ENCODE data around the gene ATG7. TPM values are rescaled to one million over a fixed set of nuclear protein-coding genes. Genes with fewer than 3 reads are reported as not detected.

The ATG7 gene
- total RNA-seq, 4 donors from 2014 or later: 49.4 to 145 (median 82.1) TPM

DNA sequence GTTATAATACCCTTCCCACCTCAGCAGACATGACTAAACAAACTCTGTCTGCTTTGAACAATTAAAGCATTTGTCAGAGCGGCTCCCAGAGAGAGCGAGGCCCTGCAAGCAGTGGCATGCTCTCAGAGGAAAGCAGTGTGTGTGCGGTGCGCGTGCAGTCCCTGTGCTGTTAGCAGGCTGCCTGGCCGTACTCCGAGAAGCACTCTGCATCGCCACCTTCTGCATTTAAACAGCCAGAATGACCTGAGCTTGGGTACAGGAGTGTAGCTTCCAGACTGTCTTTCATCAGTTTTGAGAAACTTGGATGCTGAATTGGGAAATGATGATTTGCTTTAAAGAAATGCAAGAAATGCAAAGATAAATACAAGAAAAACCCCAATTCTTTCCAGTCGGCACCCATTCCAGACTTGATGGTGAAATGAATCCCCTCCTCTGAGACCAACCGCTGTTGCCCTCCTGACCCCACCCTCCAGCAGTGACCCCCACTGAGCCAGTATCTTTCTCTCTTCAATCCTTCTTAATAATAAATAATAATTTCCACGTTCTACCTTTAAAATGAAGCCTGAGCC, 258.0 kb downstream of the ATG7 start:
- H3K27me3 ChIP-seq: no peaks in the 10 kb centered on the region
- no peaks in the 10 kb centered on the region for H3K9me3 ChIP-seq
- TF ChIP-seq, protein P1, sequence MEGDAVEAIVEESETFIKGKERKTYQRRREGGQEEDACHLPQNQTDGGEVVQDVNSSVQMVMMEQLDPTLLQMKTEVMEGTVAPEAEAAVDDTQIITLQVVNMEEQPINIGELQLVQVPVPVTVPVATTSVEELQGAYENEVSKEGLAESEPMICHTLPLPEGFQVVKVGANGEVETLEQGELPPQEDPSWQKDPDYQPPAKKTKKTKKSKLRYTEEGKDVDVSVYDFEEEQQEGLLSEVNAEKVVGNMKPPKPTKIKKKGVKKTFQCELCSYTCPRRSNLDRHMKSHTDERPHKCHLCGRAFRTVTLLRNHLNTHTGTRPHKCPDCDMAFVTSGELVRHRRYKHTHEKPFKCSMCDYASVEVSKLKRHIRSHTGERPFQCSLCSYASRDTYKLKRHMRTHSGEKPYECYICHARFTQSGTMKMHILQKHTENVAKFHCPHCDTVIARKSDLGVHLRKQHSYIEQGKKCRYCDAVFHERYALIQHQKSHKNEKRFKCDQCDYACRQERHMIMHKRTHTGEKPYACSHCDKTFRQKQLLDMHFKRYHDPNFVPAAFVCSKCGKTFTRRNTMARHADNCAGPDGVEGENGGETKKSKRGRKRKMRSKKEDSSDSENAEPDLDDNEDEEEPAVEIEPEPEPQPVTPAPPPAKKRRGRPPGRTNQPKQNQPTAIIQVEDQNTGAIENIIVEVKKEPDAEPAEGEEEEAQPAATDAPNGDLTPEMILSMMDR (IDR thresholded peaks at IDR 0.05): no peak
- no peak overlapping the region for H3K4me3 ChIP-seq
- H3K36me3 ChIP-seq: no peaks in the 10 kb centered on the region
- 48% methylated on average over 11 of the region's 11 CpGs for WGBS
- peak in 1 of 2 donors; percentile 44 for DNase-seq (ENCODE audit: low spot score in 2 of 2)
- H3K4me1 ChIP-seq: peaks cover 37% of the 10 kb centered on the region
- peak overlapping the region; percentile 19 for H3K27ac ChIP-seq

DNA sequence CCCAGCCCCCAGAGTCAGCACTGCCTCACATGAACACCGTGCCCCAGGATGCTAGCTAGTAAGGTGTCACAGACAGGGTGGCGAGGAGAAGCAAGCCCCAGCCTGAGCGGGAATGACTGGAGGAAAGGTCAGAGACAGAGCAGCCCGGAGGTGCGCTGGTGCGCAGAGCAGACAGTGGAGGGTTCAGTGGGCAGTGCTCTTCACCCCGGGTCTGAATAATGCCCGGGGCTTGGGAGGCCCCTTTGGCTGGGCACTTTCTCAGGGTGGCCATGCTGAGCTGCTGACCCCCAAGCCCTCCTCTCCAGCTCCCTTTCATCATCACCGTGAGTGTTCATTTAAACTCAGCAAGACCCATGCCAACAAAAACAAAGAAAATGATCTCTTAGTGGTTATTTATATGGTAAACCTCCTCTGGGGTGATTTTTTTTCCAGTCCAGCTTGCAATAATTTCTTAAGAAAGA, 260.8 kb downstream of the ATG7 start:
- WGBS: 79% methylated on average over 9 of the region's 9 CpGs
- DNase-seq (ENCODE audit: low spot score in 2 of 2): peak in 1 of 2 donors; percentile 46

DNA sequence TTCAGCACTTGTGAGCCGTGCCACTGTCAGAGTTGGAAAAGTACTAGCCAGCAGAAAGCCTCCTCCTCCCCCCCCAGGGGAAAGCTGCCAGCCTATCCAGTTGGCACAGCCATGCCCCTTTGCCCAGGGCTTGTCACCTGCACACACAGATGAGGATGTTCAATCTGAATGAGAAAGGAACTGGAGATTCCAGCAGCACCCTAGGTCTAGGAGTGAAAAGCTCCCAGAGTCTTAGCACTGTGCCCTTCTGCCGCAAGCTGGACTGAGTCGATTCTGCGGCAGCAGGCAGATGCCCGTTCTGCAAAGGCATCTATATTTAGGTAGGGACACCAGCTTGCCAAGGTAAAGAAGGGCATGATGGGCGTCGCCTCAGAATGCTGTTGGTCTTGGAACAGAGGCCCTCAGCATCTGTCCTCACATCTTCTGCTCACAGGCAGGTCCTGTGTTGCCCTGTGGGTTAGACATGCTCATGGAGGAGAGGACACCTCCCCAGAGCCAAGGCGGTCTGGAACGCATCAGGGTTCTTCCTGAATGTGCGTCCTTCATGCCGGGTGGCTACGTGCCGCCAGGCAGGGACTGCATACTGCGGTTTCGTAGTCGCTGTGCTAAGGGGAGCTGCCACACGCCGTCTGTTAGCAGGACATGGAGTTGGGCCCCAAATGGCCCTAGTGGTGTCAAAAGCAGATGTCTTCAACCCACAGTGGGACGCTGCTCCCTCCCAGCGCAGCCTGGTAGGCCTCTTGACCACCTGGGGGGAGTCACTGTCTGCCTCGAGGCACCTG, 262.0 kb downstream of the ATG7 start:
- no peaks in the 10 kb centered on the region for H3K27me3 ChIP-seq
- TF ChIP-seq POLR2A (IDR thresholded peaks at IDR 0.05) (no peak), POLR2AphosphoS5 (IDR thresholded peaks at IDR 0.05) (no peak), EP300 (IDR thresholded peaks at IDR 0.05) (no peak)
- TF ChIP-seq, protein P1 (IDR thresholded peaks at IDR 0.05): no peak
- H3K27ac ChIP-seq: peak overlapping the region; percentile 71
- peaks cover 37% of the 10 kb centered on the region for H3K4me1 ChIP-seq
- H3K4me3 ChIP-seq: no peak overlapping the region
- 45% methylated on average over 15 of the region's 21 CpGs for WGBS
- H3K9me3 ChIP-seq: no peaks in the 10 kb centered on the region
- peak in 1 of 2 donors; percentile 63 for DNase-seq (ENCODE audit: low spot score in 2 of 2)
- no peaks in the 10 kb centered on the region for H3K36me3 ChIP-seq

More for the DNA sequence above, 260.8 kb downstream of the ATG7 start:
- no peak for TF ChIP-seq POLR2A (IDR thresholded peaks at IDR 0.05)
- no peak for TF ChIP-seq EP300 (IDR thresholded peaks at IDR 0.05)
- Histone ChIP-seq H3K27ac (no peak overlapping the region), H3K4me1 (peaks cover 37% of the 10 kb centered on the region), H3K27me3 (no peaks in the 10 kb centered on the region), H3K9me3 (no peaks in the 10 kb centered on the region), H3K36me3 (no peaks in the 10 kb centered on the region), H3K4me3 (no peak overlapping the region)

DNA sequence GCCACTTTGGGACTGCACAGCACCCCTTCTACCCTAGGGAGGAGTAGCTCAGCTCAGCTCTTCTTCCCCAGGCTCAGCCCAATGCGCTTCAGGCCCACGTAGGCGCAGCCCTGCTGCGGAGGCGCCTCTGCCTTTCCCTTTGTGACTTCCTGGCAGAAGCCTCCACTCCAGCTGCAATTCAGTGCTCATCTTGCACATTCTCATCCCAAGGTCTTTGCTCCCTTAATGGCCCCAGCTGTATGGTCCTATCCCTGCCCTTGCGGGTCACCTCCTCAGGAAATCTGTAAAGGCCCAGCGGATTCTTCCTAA, 262.6 kb downstream of the ATG7 start:
- Histone ChIP-seq H3K27me3 (no peaks in the 10 kb centered on the region), H3K4me3 (no peak overlapping the region), H3K36me3 (no peaks in the 10 kb centered on the region), H3K4me1 (peaks cover 33% of the 10 kb centered on the region), H3K27ac (peak overlapping the region; percentile 71), H3K9me3 (no peaks in the 10 kb centered on the region)
- WGBS: 92% methylated on average over 7 of the region's 7 CpGs
- TF ChIP-seq POLR2AphosphoS5 (IDR thresholded peaks at IDR 0.05): no peak
- TF ChIP-seq, protein P1 (IDR thresholded peaks at IDR 0.05): no peak
- TF ChIP-seq EP300 (IDR thresholded peaks at IDR 0.05): no peak
- no peak for TF ChIP-seq POLR2A (IDR thresholded peaks at IDR 0.05)
- no peak for DNase-seq (ENCODE audit: low spot score in 2 of 2)

DNA sequence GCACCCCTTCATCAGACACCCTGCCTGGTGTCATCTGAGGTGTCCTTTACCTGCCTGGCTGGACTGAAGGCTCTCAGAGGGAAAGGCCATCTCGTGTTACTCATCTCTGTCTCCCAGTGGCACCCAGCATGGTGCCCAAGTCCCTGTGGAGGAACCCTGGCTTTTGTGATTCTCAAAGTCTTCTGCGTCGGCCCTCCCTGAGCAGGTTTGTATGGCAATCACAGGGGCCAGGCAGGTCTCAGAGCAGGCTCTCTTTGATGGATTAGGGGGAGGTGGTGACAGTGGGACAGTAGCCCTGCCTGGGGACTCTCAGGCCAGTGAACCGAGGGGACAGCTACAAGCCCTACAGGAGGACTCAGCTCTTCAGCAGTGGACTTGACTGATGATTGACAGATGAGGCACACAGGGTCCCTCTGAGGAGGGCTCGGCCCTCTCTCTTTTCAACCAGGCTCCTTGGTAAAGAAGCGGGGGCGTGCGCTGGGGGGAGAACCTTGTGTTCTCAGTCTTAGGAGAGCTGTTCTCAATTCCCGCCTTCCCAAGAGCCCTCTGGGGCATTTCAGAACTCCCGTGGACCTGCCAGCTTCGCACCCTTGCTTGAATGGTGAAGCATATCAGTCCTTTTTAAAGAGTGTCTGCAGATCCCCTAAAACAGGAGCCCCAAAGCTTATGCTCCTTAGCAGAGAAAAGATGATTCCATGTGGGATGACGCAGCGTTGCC, 263.2 kb downstream of the ATG7 start:
- DNase-seq (ENCODE audit: low spot score in 2 of 2): peak in 1 of 2 donors; percentile 41
- Histone ChIP-seq H3K4me3 (no peak overlapping the region), H3K4me1 (peaks cover 28% of the 10 kb centered on the region), H3K27me3 (no peaks in the 10 kb centered on the region), H3K27ac (no peak overlapping the region), H3K9me3 (no peaks in the 10 kb centered on the region), H3K36me3 (no peaks in the 10 kb centered on the region)
- 94% methylated on average over 10 of the region's 13 CpGs for WGBS
- TF ChIP-seq POLR2A (IDR thresholded peaks at IDR 0.05) (no peak), POLR2AphosphoS5 (IDR thresholded peaks at IDR 0.05) (no peak)
- TF ChIP-seq, protein P1 (IDR thresholded peaks at IDR 0.05): no peak
